Measurements from ENCODE around the gene CARD8.
A peak's percentile ranks its signal among the peaks of the same experiment; 100 is the strongest.

Gene CARD8

DNA sequence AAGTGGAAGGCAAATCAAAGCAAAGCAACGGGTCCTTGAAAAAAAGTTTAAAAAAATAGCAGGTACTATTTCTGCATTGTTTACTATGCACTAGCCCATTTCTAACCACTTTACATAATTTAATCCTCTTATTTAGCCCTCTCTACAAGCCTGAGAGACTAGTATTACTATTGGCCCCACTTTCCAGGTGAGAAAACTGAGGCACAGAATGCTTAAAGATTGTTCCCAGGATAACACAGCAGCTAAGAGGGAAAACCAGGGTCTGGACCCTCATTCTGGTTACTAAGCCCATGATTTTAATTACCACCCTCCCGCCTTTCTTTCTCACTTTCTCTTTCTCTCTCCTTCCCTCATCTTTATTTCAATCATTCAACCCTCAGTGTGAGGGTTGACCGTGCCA, 79.5 kb downstream of the CARD8 start:
- no peaks in the 10 kb centered on the region for H3K27me3 Mint-ChIP-seq
- H3K36me3 Mint-ChIP-seq: peaks cover 48% of the 10 kb centered on the region
- H3K4me3 Mint-ChIP-seq: no peak overlapping the region
- no peak overlapping the region for H3K27ac Mint-ChIP-seq
- no peak for ATAC-seq
- H3K4me1 Mint-ChIP-seq: peaks cover 9% of the 10 kb centered on the region
- H3K9me3 Mint-ChIP-seq: peaks cover 2% of the 10 kb centered on the region

DNA sequence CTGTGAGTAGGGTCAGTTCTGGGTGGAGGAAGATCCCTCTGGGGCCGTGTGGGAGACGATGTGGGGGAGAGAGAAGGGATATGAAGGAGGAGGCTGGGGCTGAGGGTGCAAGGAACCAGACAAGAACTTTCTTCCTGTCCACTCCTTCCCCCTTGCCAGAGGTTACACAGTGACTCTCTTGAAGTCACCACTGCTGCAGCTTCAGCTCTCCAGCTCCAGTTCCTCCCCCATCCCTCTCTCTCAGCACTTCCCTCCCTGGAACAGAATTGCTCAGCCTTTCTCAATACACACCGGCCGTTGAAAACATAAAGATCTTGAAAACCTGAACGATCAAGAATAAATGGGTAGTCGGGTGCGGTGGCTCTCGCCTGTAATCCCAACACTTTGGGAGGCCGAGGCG, 80.1 kb downstream of the CARD8 start:
- Mint-ChIP-seq H3K27me3 (no peaks in the 10 kb centered on the region), H3K36me3 (peaks cover 46% of the 10 kb centered on the region)

DNA sequence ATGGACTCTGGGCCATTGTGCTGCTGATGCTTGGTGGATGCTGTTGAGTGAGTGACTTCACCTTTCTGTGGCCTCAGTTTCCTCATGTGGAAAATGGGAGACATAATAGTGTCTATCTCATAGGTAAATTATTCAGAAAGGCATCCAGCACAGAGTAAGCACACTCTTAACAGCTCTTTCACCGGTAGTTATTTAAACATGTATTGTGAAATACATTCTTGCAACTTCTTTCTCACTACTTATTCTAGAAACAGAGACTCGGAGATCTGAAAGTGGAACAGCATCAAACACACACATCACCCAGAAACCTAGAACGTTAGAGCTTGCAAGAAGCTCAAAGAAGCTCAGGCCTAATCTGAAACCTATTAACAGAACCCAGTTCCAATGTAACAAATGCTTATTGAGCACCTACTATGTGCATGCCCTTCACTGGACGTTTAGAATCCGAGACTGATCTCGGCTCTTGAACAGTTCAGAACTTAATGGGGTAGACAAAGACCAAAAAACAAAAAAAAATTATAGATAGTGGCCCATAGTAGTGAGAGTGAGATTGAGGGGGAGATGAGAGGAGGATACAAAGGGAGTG, 81.2 kb downstream of the CARD8 start:
- no peak overlapping the region for H3K27ac Mint-ChIP-seq
- H3K36me3 Mint-ChIP-seq: peaks cover 38% of the 10 kb centered on the region
- peaks cover 14% of the 10 kb centered on the region for H3K4me1 Mint-ChIP-seq
- no peaks in the 10 kb centered on the region for H3K9me3 Mint-ChIP-seq
- no peaks in the 10 kb centered on the region for H3K27me3 Mint-ChIP-seq
- no peak for ATAC-seq
- H3K4me3 Mint-ChIP-seq: no peak overlapping the region

More for the DNA sequence above, 80.1 kb downstream of the CARD8 start:
- Mint-ChIP-seq H3K4me3 (no peak overlapping the region), H3K9me3 (no peaks in the 10 kb centered on the region), H3K4me1 (peaks cover 14% of the 10 kb centered on the region), H3K27ac (no peak overlapping the region)
- no peak for ATAC-seq

DNA sequence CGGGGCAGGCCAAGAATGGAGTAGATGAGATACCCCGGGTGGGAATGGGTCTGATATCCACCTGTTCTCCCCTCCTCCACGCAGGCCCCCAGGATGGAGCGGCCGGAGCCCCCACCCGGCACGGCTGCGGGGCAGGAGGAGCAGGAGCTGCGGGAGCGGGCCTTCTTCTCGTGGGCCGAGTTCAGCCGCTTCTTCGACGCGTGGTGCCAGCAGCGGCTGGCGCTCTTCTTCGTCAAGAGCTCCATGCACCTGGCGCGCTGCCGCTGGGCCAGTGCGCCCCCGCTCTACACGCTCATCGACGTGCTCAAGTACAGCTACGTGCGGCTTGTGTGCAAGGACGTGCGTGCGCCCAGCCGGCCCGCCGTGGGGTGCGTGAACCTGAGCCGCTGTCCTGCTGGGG, 84.0 kb downstream of the CARD8 start:
- Mint-ChIP-seq H3K4me3 (peak overlapping the region; percentile 90), H3K27ac (no peak overlapping the region), H3K27me3 (no peaks in the 10 kb centered on the region), H3K9me3 (no peaks in the 10 kb centered on the region), H3K36me3 (peaks cover 33% of the 10 kb centered on the region), H3K4me1 (peaks cover 22% of the 10 kb centered on the region)
- no peak for ATAC-seq

DNA sequence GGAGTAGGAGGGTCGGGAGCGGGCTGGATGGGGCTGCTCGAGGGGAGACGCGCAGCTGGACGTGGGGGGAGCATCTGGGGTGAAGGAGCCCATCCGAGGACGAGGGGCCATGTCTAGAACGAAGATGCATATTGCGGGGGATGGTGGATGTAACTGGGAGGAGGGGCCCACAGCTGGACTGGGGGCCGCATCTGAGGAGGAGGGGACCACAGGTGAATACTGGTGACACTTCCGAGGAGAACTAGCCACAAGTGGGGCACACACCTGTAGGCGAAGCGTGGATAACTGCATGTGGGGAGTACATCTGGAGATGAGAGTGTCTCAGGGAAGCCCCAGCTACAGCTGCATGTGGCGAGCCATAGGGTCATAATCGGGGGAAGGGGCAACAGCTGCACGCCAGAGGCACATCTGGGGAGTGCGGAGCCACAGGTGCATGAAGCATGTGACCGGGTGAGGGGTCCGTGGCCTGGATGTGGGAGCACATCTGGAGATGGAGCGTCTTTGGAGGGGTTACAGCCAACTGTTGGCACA, 84.8 kb downstream of the CARD8 start:
- Mint-ChIP-seq H3K27me3 (no peaks in the 10 kb centered on the region), H3K4me3 (peak overlapping the region; percentile 90), H3K4me1 (peaks cover 22% of the 10 kb centered on the region), H3K9me3 (no peaks in the 10 kb centered on the region), H3K36me3 (peaks cover 28% of the 10 kb centered on the region), H3K27ac (peak overlapping the region; percentile 90)
- peak; percentile 6 for ATAC-seq

DNA sequence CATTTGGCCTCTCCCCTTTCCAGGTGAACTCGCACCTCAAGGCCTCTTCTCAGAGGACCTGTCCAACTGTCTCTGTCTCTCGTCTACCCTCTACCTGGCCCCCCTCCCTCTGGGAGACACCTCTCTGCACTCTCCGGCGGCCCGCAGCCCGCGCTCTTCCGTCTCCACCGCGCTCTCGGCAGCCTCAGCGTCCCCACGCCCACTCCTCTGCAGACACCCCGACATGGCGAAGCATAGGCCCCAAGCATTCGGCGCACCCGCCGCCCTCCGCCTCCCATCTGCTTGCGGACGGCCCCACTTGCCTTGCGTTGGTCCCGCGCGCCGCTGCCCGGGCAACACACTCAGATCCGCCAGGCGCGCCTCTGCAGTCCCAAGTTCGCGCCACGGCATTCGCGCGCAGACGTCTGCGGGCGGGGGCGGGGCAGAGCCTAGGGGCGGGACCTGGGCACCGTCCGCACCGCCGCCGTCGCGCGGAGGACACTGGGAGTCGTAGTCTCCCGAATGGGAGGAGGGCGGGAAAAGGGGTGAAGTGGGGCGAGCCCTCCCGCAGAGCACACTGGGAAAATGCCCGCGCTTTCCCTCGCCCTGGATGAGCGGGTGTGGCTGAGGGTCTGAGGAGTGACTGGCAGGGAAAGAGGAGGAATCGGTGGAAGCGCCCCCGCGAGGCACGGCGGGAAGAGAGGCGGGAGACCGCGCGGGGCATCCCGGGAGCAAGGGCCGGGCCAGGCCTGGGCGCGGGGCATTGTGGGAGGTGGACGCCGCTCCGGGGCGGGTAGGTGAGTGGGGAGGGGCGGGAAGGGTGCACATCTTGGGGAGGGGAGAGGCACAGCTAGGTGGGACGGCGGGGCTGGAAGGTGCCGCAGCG, 85.5 kb downstream of the CARD8 start, which contains the start of the genes LIG1 and ZSWIM9:
Gene LIG1 (minus strand): TSS at position 406 of the 865 bp plus-strand sequence. CDS start 4,778 bp downstream, outside the sequence.
Gene ZSWIM9 (plus strand): TSS at position 742 of the 865 bp plus-strand sequence. CDS start 1,123 bp downstream, outside the sequence.
- Mint-ChIP-seq H3K4me1 (peaks cover 22% of the 10 kb centered on the region), H3K27ac (peak within 1 kb of the TSS; percentile 90), H3K9me3 (no peaks in the 10 kb centered on the region), H3K4me3 (peak within 1 kb of the TSS; percentile 90), H3K36me3 (peaks cover 26% of the 10 kb centered on the region), H3K27me3 (no peaks in the 10 kb centered on the region)
- ATAC-seq: peak; percentile 96

DNA sequence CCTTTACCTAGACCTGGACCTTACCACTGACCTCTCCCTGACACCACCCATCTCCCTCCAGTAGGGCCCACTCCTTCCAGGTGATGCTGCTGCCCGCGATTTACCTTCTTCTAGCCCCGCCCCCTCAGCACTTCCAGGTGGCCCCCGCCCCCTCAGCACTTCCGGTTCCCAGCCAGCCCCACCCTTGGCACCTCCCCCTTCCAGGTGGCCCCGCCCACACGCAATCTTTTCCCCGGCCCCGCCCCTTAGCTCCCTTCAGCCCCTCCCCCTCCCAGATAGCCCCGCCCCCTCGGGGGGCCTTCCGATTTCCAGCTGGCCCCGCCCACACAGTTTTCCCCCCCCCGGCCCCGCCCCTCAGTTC, 86.2 kb downstream of the CARD8 start:
- Mint-ChIP-seq H3K27me3 (no peaks in the 10 kb centered on the region), H3K4me1 (peaks cover 22% of the 10 kb centered on the region), H3K9me3 (no peaks in the 10 kb centered on the region), H3K4me3 (peak overlapping the region; percentile 90), H3K36me3 (peaks cover 22% of the 10 kb centered on the region), H3K27ac (peak overlapping the region; percentile 90)
- ATAC-seq: peak; percentile 70

DNA sequence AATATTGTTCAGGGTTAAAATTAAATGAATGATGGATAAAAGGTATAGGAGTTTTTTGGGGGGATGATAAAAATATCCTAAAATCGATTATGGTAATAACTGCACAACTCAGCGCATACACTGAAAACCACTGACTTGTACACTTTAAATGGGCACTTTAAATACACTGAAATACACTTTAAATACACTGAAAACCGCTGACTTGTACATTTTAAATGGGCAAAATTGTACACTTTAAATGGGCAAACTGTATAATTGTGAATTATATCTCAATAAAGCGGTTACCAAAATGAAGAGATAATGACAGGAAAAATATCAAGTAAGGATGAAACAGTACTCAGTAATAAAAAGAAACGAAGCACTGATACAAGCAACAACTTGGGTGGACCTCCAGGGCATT, 87.0 kb downstream of the CARD8 start:
- H3K9me3 Mint-ChIP-seq: no peaks in the 10 kb centered on the region
- H3K27ac Mint-ChIP-seq: no peak overlapping the region
- ATAC-seq: no peak
- peaks cover 26% of the 10 kb centered on the region for H3K36me3 Mint-ChIP-seq
- peaks cover 22% of the 10 kb centered on the region for H3K4me1 Mint-ChIP-seq
- H3K4me3 Mint-ChIP-seq: no peak overlapping the region
- no peaks in the 10 kb centered on the region for H3K27me3 Mint-ChIP-seq

DNA sequence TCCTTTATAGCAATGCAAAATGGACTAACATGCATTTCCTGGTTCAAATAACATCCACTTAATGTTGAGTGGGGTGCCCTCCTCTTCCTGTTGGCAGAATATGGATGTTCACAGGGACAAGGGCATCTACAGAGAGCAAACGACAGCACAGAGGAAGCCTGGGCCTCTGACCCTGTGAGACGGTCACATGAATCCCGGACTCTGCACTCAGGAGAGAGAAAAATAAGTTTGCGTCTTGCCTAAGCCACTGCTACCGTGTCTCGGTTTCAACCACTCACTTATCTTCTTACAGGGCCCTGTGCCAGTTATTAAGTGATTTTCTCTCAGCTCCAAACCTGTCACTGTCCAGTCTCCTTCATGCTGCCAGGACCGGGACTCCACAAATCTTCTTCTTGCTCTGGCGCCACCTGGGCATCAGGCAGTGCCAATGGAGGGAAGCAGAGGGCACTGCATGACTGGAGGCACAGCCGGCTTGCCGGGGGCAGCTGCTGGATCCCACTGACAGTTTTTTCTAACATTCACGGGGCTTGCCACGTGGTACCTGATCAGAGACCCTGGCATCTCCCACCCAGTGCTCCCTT, 97.4 kb downstream of the CARD8 start:
- H3K4me1 Mint-ChIP-seq: no peaks in the 10 kb centered on the region
- peaks cover 53% of the 10 kb centered on the region for H3K36me3 Mint-ChIP-seq
- no peak overlapping the region for H3K27ac Mint-ChIP-seq
- no peak for ATAC-seq
- no peak overlapping the region for H3K4me3 Mint-ChIP-seq
- no peaks in the 10 kb centered on the region for H3K9me3 Mint-ChIP-seq
- no peaks in the 10 kb centered on the region for H3K27me3 Mint-ChIP-seq

All from stimulated activated memory B cell treated with anti-CD40 and anti-IgM and Interleukin-4, amounts not matched to agents 10 μg/mL and 1 μg/mL and 100 μg/mL, for 72 hours (primary cell).